Fibroblast of villous mesenchyme (primary cell): ENCODE measurements around the gene MAP4K3. TPM values are rescaled to one million over a fixed set of nuclear protein-coding genes. Genes with fewer than 3 reads are reported as not detected.

Experiments
- DNase-seq: peaks from one replicate; pipeline ENCODE4 v3.0.0-alpha.2; 2010; ENCODE audit warnings: low read depth
- H3K4me3 ChIP-seq: 2 replicates; pipeline ENCODE4 v1.5.1; 2011; ENCODE audit warnings: low read depth, mild to moderate bottlenecking, low read length
- total RNA-seq: library from RNA; depleted of rRNA; stranded (reverse); fragments of >200 nt; gene quantifications from 2 replicates; pipeline ENCODE4 v1.2.3, GENCODE V29; 2012
- TF ChIP-seq, protein P1 (sequence below): IDR thresholded peaks from 2 replicates; pipeline ENCODE4 v1.5.1; 2012; ENCODE audit warnings: low read depth, mild to moderate bottlenecking, low read length; ENCODE audit not compliant: insufficient read depth

MAP4K3 gene
- total RNA-seq, 1 donor = 97.2 TPM

- no peak for DNase-seq
- no peak overlapping the region for H3K4me3 ChIP-seq
- TF ChIP-seq, protein P1, sequence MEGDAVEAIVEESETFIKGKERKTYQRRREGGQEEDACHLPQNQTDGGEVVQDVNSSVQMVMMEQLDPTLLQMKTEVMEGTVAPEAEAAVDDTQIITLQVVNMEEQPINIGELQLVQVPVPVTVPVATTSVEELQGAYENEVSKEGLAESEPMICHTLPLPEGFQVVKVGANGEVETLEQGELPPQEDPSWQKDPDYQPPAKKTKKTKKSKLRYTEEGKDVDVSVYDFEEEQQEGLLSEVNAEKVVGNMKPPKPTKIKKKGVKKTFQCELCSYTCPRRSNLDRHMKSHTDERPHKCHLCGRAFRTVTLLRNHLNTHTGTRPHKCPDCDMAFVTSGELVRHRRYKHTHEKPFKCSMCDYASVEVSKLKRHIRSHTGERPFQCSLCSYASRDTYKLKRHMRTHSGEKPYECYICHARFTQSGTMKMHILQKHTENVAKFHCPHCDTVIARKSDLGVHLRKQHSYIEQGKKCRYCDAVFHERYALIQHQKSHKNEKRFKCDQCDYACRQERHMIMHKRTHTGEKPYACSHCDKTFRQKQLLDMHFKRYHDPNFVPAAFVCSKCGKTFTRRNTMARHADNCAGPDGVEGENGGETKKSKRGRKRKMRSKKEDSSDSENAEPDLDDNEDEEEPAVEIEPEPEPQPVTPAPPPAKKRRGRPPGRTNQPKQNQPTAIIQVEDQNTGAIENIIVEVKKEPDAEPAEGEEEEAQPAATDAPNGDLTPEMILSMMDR = no peak
Observed at GRCh38 chr2:39466311-39466710, 29.2 kb upstream of the MAP4K3 start.

DNA sequence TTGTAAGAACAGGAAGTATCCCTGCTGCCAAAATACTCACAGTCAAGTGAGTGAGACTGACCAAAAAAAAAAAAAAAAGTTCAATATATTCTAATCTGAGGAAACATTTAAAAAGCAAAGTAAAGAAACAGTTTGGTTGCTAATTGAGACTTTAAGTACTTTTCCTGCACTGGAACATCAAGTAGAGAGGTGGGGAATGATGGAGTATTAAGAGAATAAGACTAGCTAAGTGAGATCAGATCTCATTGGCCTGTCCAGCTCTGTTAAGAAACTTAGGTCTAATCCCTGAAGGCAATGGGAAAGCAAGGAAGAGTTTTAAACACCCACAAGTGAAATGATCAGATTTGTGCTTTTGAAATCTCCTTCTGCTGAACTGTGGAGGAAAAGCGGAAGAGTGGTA is 27.8 kb upstream of the MAP4K3 start:
- no peak overlapping the region for H3K4me3 ChIP-seq
- TF ChIP-seq, protein P1 = no peak
- no peak for DNase-seq

DNA sequence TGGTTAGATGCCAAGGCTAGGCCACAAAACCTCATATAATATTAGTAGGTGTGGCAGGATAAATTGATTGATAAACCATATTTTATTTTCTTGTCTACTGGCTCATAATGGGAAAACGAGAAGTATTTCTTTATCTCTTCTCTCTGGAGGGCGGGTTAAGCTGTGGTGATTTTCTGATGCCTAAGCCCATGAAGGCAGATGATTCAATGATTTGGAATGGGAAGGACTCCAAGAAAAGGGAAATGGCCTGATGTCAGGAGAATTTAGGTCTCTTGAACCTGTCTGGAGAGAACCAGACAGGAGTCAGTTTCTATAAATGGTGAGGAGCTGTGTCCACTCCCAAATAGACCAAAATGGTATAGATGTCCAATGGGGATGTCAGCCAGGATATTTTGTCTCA is 18.7 kb upstream of the MAP4K3 start:
- peak; percentile 25 for DNase-seq
- no peak overlapping the region for H3K4me3 ChIP-seq
- TF ChIP-seq, protein P1 = no peak

- H3K4me3 ChIP-seq = no peak overlapping the region
- no peak for DNase-seq
- TF ChIP-seq, protein P1 = no peak
Observed at GRCh38 chr2:39452396-39452795, 15.3 kb upstream of the MAP4K3 start.

- DNase-seq = no peak
- H3K4me3 ChIP-seq = no peak overlapping the region
- TF ChIP-seq, protein P1 = no peak
Observed at GRCh38 chr2:39451954-39452353, 14.9 kb upstream of the MAP4K3 start.

GRCh38 chr2:39448169-39448502 is 11.1 kb upstream of the MAP4K3 start:
- DNase-seq = no peak
- TF ChIP-seq, protein P1 = no peak
- H3K4me3 ChIP-seq = no peak overlapping the region
